Kidney (tissue), 14 donors: Measurements from ENCODE around the gene SLC1A5. TPM values are rescaled to one million over a fixed set of nuclear protein-coding genes. Genes with fewer than 3 reads are reported as not detected.

Experiments used
- DNase-seq, 5 donors: peaks; one replicate each; pipeline ENCODE4 v3.0.0-alpha.2; 2013 to 2020
- FAIRE-seq: peaks from 2 replicates; lab custom pipeline; 2012; peaks lifted over from hg19 to GRCh38; lab: Jason Lieb, UNC
- H3K27ac ChIP-seq, 2 donors: one replicate each; pipeline ENCODE4 v1.7.0; 2013; ENCODE audit warnings: low read depth in 2 of 2, low read length in 2 of 2, inconsistent platforms in 1 of 2
- H3K27me3 ChIP-seq: one replicate; pipeline ENCODE4 v1.7.1; 2013; ENCODE audit warnings: low read length, inconsistent platforms; ENCODE audit not compliant: control insufficient read depth, insufficient read depth
- H3K36me3 ChIP-seq, 3 donors: one replicate each; pipeline versions ENCODE4 v1.7.0 to v1.7.1; 2013; ENCODE audit warnings: low read length in 3 of 3, control low read depth in 1 of 3, inconsistent platforms in 1 of 3; ENCODE audit not compliant: insufficient read depth in 3 of 3, control insufficient read depth in 2 of 3
- H3K4me1 ChIP-seq, 3 donors: one replicate each; pipeline versions ENCODE4 v1.7.0 to v1.7.1; 2013; ENCODE audit warnings: low read length in 3 of 3, inconsistent platforms in 1 of 3, low read depth in 1 of 3; ENCODE audit not compliant: control insufficient read depth in 2 of 3, insufficient read depth in 2 of 3
- H3K4me3 ChIP-seq, 3 donors: one replicate each; pipeline versions ENCODE4 v1.7.0 to v1.8.1; 2013; ENCODE audit warnings: low read length in 3 of 3, control low read depth in 1 of 3, inconsistent platforms in 1 of 3
- H3K9ac ChIP-seq, 3 donors: one replicate each; pipeline versions ENCODE4 v1.7.0 to v1.7.1; 2013; ENCODE audit warnings: low read length in 3 of 3, control low read depth in 1 of 3, inconsistent platforms in 1 of 3
- H3K9me3 ChIP-seq, 3 donors: one replicate each; pipeline versions ENCODE4 v1.7.0 to v1.7.1; 2013; ENCODE audit warnings: low read length in 3 of 3, control low read depth in 1 of 3, inconsistent platforms in 1 of 3; ENCODE audit not compliant: control insufficient read depth in 2 of 3, insufficient read depth in 1 of 3
- CTCF ChIP-seq: IDR thresholded peaks from 3 replicates; pipeline ENCODE4 v1.5.1; 2012; ENCODE audit warnings: mild to moderate bottlenecking, moderate library complexity, borderline replicate concordance; ENCODE audit not compliant: insufficient read depth; ENCODE audit errors: extremely low read depth
- intact Hi-C: fragments of 100-400 bp; cut with DNase I; formaldehyde crosslinking; loops from one replicate; pipeline ENCODE4 v1.11.1; 2022
- polyA plus RNA-seq: library from polyadenylated mRNA; stranded (reverse); fragments of 350-450 nt; fragmentation: Illumina TruSeq; extraction: RNeasy Lipid Tissue Mini Kit (QIAGEN cat#74804); gene quantifications from one replicate; pipeline ENCODE4 v1.2.3, GENCODE V29; 2014; ENCODE audit warnings: low read depth, low replicate concordance; ENCODE audit not compliant: insufficient read depth
- total RNA-seq: library from RNA; stranded (reverse); fragmentation: NEBNext Ultra II Directional; extraction: Animal tissue kit (Norgen Biotek cat#: 25700); gene quantifications from one replicate; pipeline ENCODE4 v1.2.1, GENCODE V29; 2021
- donor health status: control.
- donor health status: control.
- donor health status: control.
- donor health status: control.
- donor health status: control.
- donor health status: DM: yes; HTN: yes; CAD: no.
- donor health status: Normal renal cell carcinoma (clear cell type).

The SLC1A5 gene
- total and polyA plus RNA-seq, 2 donors from 2014 or later = 42.1 to 93.9 TPM

GRCh38 chr19:46748325-46749109 is 39.9 kb downstream of the SLC1A5 start:
- Histone ChIP-seq H3K27ac (no peak overlapping the region), H3K27me3 (no peaks in the 10 kb centered on the region), H3K9ac (no peak overlapping the region), H3K36me3 (peaks cover 0 to 2% (median 0%) of the 10 kb centered on the region in 3 donors), H3K4me1 (peaks cover 0 to 15% (median 7%) of the 10 kb centered on the region in 3 donors), H3K9me3 (no peaks in the 10 kb centered on the region), H3K4me3 (no peak overlapping the region)
- DNase-seq = peak in 4 of 5 donors; percentile 47 to 83 (median 64)
- intact Hi-C loops = no loop called here
- peak; percentile 62 for TF ChIP-seq CTCF
- no peak for FAIRE-seq

DNA sequence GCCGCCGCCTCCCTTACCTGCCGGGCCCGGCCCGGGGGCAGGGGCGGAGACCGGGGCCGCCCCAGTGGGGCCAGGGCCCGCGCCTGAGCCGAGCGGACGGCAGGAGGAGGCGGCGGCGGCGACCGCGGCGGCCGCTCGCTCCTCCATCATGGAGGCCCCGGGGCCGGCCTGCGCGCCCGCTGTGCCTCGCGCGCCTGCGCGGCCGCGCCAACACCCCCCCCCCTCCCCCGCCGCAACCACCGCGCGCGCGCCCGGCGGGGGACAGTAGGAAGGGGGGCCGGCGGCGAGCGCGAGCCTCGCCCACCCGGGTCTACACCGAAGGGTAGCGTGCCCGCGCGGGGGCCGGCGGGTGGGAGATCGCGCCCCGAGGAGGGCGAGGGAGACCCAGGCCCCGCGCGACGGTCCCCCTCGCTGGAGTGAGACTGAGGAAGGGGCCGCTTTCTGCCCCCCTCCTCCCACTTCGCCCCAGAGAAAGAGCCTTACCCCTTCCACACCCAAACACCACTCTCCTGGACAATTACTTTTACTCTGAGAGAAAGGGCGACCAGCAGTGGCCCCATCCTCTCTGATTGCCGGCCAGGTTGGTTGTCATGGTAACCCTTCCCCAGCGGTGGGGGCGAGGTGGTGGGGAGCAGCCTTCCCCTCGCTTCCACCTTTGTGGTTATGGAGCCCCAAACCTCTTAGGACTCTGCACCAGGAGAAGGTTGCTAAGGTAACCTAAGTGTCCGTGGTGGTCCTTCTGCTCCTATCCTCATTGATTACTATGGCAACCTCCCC is 41.9 kb downstream of the SLC1A5 start, which contains the start of gene STRN4:
Gene STRN4, minus strand, starts transcription at position 170 of the 777 bp plus-strand sequence. Its CDS starts 20 bp downstream, at position 150.
- DNase-seq = peak; percentile 56 to 77 (median 74)
- peak within 1 kb of the TSS; percentile 64 to 92 (median 90) for H3K9ac ChIP-seq
- no peaks in the 10 kb centered on the region for H3K9me3 ChIP-seq
- TF ChIP-seq CTCF = no peak
- FAIRE-seq = no peak
- intact Hi-C loops = no loop called here
- H3K4me1 ChIP-seq = peaks cover 0 to 18% (median 7%) of the 10 kb centered on the region in 3 donors
- no peaks in the 10 kb centered on the region for H3K27me3 ChIP-seq
- H3K36me3 ChIP-seq = peaks cover 0 to 2% (median 0%) of the 10 kb centered on the region in 3 donors
- peak within 1 kb of the TSS; percentile 71 to 90 (median 88) for H3K4me3 ChIP-seq
- peak within 1 kb of the TSS; percentile 57 to 64 for H3K27ac ChIP-seq

DNA sequence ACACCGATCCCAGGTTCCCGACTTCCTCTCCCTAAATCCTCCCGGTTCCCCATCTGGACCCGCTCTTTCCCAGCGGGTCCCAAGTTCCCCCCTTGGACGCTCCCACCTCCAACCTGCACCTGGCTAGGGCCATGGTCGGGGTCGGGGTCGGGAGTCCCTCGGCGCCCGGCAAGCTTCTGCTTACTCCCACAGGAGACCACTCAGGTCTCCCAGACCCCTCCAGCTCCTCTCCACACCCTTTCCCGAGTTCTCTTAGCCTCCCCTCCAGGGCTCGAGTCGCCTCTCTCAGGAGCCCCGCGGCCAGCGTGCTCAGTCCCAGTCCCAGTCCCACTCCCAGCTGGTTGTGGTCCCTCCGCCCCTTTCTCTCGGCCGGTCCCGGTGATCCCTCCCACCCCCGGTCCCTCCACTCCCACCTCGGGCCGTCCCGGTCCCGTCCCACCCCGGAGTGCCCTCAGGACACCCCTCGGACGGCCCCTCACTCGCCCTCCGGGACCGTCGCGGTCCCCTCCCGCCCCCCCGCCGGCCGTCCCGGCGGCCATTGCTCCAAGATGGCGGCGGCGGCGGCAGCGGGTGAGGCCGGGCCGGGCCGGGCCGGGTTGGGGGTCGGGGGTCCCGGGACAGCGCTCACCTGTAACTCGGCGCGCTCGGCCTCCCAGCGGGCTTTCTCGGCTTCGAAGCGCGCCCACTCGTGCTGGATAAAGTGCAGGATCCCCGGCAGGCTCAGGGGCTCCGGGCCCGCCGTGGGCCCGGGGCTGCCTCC is 42.7 kb downstream of the SLC1A5 start, which contains the start of gene FKRP:
Gene FKRP, plus strand, starts transcription at position 537 of the 760 bp plus-strand sequence. CDS start 9,394 bp downstream, outside the sequence.
- no peak for FAIRE-seq
- peak within 1 kb of the TSS; percentile 64 to 92 (median 90) for H3K9ac ChIP-seq
- H3K9me3 ChIP-seq = no peaks in the 10 kb centered on the region
- H3K4me3 ChIP-seq = peak within 1 kb of the TSS; percentile 71 to 90 (median 88)
- H3K27ac ChIP-seq = peak within 1 kb of the TSS; percentile 57 to 64
- TF ChIP-seq CTCF = no peak
- peaks cover 0 to 3% (median 0%) of the 10 kb centered on the region in 3 donors for H3K36me3 ChIP-seq
- intact Hi-C loops = no loop called here
- peak in 4 of 5 donors; percentile 50 to 79 (median 68) for DNase-seq
- no peaks in the 10 kb centered on the region for H3K27me3 ChIP-seq
- peaks cover 0 to 18% (median 7%) of the 10 kb centered on the region in 3 donors for H3K4me1 ChIP-seq
